HG03108 (cell line): ENCODE measurements around the gene LAMA3.

Source experiments
- ATAC-seq: cut with Tn5 transposase; IDR thresholded peaks from one replicate; pipeline ENCODE4 v1.9.1; 2021; ENCODE audit warnings: moderate library complexity; ENCODE audit not compliant: unreplicated experiment

The LAMA3 gene

GRCh38 chr18:23758281-23758680 is 69.0 kb downstream of the LAMA3 start:
- ATAC-seq = no peak

- no peak for ATAC-seq
Observed at GRCh38 chr18:23761941-23762340, 72.7 kb downstream of the LAMA3 start.

- ATAC-seq = no peak
Observed at GRCh38 chr18:23763343-23763742, 74.1 kb downstream of the LAMA3 start.

- no peak for ATAC-seq
Observed at GRCh38 chr18:23765931-23766330, 76.7 kb downstream of the LAMA3 start.

- ATAC-seq = no peak
Observed at GRCh38 chr18:23772327-23773024, 83.2 kb downstream of the LAMA3 start.

- ATAC-seq = no peak
Observed at GRCh38 chr18:23776306-23776705, 87.1 kb downstream of the LAMA3 start.

GRCh38 chr18:23778828-23779227 is 89.6 kb downstream of the LAMA3 start:
- no peak for ATAC-seq

- no peak for ATAC-seq
Observed at GRCh38 chr18:23779696-23780303, 90.5 kb downstream of the LAMA3 start.

GRCh38 chr18:23784832-23785245 is 95.6 kb downstream of the LAMA3 start:
- no peak for ATAC-seq

- ATAC-seq = no peak
Observed at GRCh38 chr18:23793051-23793450, 103.8 kb downstream of the LAMA3 start.

- no peak for ATAC-seq
Observed at GRCh38 chr18:23793985-23794867, 105.0 kb downstream of the LAMA3 start.

GRCh38 chr18:23798249-23798648 is 109.0 kb downstream of the LAMA3 start:
- no peak for ATAC-seq

GRCh38 chr18:23798824-23799223 is 109.6 kb downstream of the LAMA3 start:
- no peak for ATAC-seq

GRCh38 chr18:23799540-23799939 is 110.3 kb downstream of the LAMA3 start:
- ATAC-seq = no peak

- no peak for ATAC-seq
Observed at GRCh38 chr18:23800902-23801301, 111.6 kb downstream of the LAMA3 start.

- no peak for ATAC-seq
Observed at GRCh38 chr18:23802817-23803216, 113.6 kb downstream of the LAMA3 start.

- no peak for ATAC-seq
Observed at GRCh38 chr18:23803755-23804154, 114.5 kb downstream of the LAMA3 start.

GRCh38 chr18:23805898-23806297 is 116.6 kb downstream of the LAMA3 start:
- no peak for ATAC-seq

- no peak for ATAC-seq
Observed at GRCh38 chr18:23809415-23809814, 120.2 kb downstream of the LAMA3 start.

GRCh38 chr18:23810396-23810795 is 121.1 kb downstream of the LAMA3 start:
- ATAC-seq = no peak

GRCh38 chr18:23811176-23811575 is 121.9 kb downstream of the LAMA3 start:
- ATAC-seq = no peak
